PFSK-1 (cell line): ENCODE measurements around the gene RGS17.

Source experiments
- POLR2AphosphoS5 ChIP-seq: IDR thresholded peaks from 2 replicates; pipeline ENCODE4 v1.6.1; 2012; ENCODE audit warnings: low read depth, mild to moderate bottlenecking, control low read depth, low read length, moderate library complexity
- REST ChIP-seq, 2 experiments: IDR thresholded peaks; 2 replicates each; pipeline versions ENCODE4 v1.6.1 to v1.8.0; 2011 to 2012; ENCODE audit warnings: low read depth in 2 of 2, low read length in 2 of 2, control low read depth in 1 of 2, inconsistent platforms in 1 of 2, mild to moderate bottlenecking in 1 of 2, moderate library complexity in 1 of 2; ENCODE audit not compliant: insufficient read depth in 1 of 2

- TF ChIP-seq REST (IDR thresholded peaks at IDR 0.05; ENCODE audit: insufficient read depth in 1 of 2, low read depth in 2 of 2, low read length in 2 of 2) = no peak
- no peak for TF ChIP-seq POLR2AphosphoS5
Observed at GRCh38 chr6:153117986-153118879, 12.8 kb downstream of the RGS17 start.
